Esophagus squamous epithelium (tissue), 5 donors: ENCODE results near the gene ATXN1. TPM values are rescaled to one million over a fixed set of nuclear protein-coding genes. Genes with fewer than 3 reads are reported as not detected.
"Not testable (repeated sequence)": the region's sequence is repeated elsewhere in the genome, so short reads cannot be mapped to it uniquely, and the experiment has no call there.

ENCODE experiments used
- DNase-seq: peaks from one replicate; lab custom pipeline; 2025; lab: John Stamatoyannopoulos, UW
- H3K27ac ChIP-seq, 4 donors: fragments of 200-600 bp; sonication (generic); one replicate each; pipeline ENCODE4 v1.5.1; 2016 to 2019; ENCODE audit warnings: mild to moderate bottlenecking in 1 of 4
- H3K27me3 ChIP-seq, 4 donors: fragments of 200-600 bp; sonication (generic); 1 replicate in 3 of 4; 2 replicates in 1 of 4; pipeline versions ENCODE4 v1.5.1 to v1.6.0; 2017 to 2021; ENCODE audit warnings: antibody characterized with exemption in 1 of 4
- H3K36me3 ChIP-seq, 3 donors: fragments of 200-600 bp; sonication (generic); one replicate each; pipeline ENCODE4 v1.5.1; 2016 to 2019
- H3K4me1 ChIP-seq, 3 donors: fragments of 200-600 bp; sonication (generic); one replicate each; pipeline ENCODE4 v1.5.1; 2017 to 2019
- H3K4me3 ChIP-seq, 4 donors: fragments of 200-600 bp; sonication (generic); 1 replicate in 3 of 4; 2 replicates in 1 of 4; pipeline ENCODE4 v1.5.1; 2016 to 2019; ENCODE audit warnings: mild to moderate bottlenecking in 2 of 4, moderate library complexity in 1 of 4
- H3K9me3 ChIP-seq, 3 donors: fragments of 200-600 bp; sonication (generic); one replicate each; pipeline ENCODE4 v1.5.1; 2016 to 2019
- POLR2A ChIP-seq, 4 donors: fragments of 450-650 bp; IDR thresholded peaks; one replicate each; pipeline ENCODE4 v1.6.1; 2017; ENCODE audit warnings: antibody characterized with exemption in 4 of 4, mild to moderate bottlenecking in 4 of 4, moderate library complexity in 3 of 4
- WGBS, 2 donors: methylation state at CpG; one replicate each; pipeline ENCODE4 v1.1.5; 2018; 5-methylcytosine and 5-hydroxymethylcytosine counted together
- intact Hi-C: fragments of 100-400 bp; cut with DNase I; formaldehyde crosslinking; loops from one replicate; pipeline ENCODE4 v1.15.0; 2022
- total RNA-seq, 4 donors: library from RNA; depleted of rRNA; stranded (reverse); fragments of >200 nt; gene quantifications; one replicate each; pipeline ENCODE4 v1.1.0, GENCODE V29; 2016
- TF ChIP-seq, protein P1 (sequence below), 6 experiments: fragments of 450-650 bp in 4 of 6; fragments of 200-600 bp in 2 of 6; sonication (generic) in 2 of 6; IDR thresholded peaks; one replicate each; pipeline ENCODE4 v1.5.1; 2016 to 2019; ENCODE audit warnings: antibody characterized with exemption in 6 of 6, mild to moderate bottlenecking in 4 of 6, moderate library complexity in 4 of 6
- donor health status: DM: yes; HTN: yes; CAD: no.

ATXN1 gene
- total RNA-seq, 4 donors from 2014 or later, result 17.5 to 50.5 (median 28.5) TPM

DNA sequence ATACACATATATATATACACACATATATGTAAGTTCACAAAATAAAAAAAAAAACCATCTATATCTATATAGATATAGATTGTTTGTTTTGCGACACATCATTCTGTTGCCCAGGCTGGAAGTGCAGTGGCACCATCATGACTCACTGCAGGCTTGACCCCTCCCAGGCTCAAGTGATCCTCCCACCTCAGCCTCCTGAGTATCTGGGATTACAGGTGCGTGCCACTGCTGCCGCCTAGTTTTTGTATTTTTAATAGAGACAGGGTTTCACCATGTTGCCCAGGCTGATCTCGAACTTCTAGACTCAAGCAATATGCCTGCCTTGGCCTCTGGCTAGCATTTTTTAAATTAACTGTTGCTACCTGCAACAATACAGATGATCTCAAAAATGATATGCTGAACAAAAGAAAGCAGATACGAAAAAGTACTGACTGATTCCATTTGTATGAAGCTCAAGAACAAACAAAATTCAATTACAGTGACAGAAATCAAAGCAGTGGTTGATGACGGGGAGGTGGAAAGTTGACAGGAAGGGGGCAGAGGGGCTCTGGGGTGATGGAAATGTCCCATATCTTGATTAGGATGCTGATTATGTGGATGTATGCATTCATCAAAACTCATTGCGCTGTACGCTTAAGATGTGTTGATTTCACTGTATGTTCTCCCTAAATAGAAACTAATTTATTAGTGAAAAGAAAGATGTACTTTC, 49.6 kb downstream of the ATXN1 start:
- Histone ChIP-seq H3K27ac (peak overlapping the region; percentile 79 to 88 (median 82)), H3K27me3 (no peaks in the 10 kb centered on the region), H3K4me3 (no peak overlapping the region), H3K4me1 (peaks cover 10 to 50% (median 26%) of the 10 kb centered on the region in 3 donors), H3K36me3 (no peaks in the 10 kb centered on the region), H3K9me3 (no peaks in the 10 kb centered on the region)
- DNase-seq, result no peak
- 59 to 60% methylated on average over 8 of the region's 8 CpGs for WGBS, 2 donors
- TF ChIP-seq POLR2A (IDR thresholded peaks at IDR 0.05), result no peak
- TF ChIP-seq, protein P1, sequence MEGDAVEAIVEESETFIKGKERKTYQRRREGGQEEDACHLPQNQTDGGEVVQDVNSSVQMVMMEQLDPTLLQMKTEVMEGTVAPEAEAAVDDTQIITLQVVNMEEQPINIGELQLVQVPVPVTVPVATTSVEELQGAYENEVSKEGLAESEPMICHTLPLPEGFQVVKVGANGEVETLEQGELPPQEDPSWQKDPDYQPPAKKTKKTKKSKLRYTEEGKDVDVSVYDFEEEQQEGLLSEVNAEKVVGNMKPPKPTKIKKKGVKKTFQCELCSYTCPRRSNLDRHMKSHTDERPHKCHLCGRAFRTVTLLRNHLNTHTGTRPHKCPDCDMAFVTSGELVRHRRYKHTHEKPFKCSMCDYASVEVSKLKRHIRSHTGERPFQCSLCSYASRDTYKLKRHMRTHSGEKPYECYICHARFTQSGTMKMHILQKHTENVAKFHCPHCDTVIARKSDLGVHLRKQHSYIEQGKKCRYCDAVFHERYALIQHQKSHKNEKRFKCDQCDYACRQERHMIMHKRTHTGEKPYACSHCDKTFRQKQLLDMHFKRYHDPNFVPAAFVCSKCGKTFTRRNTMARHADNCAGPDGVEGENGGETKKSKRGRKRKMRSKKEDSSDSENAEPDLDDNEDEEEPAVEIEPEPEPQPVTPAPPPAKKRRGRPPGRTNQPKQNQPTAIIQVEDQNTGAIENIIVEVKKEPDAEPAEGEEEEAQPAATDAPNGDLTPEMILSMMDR (IDR thresholded peaks at IDR 0.05), result peak in 3 of 6 experiments; percentile 28 to 48 (median 44)
- intact Hi-C loops, result no loop called here

DNA sequence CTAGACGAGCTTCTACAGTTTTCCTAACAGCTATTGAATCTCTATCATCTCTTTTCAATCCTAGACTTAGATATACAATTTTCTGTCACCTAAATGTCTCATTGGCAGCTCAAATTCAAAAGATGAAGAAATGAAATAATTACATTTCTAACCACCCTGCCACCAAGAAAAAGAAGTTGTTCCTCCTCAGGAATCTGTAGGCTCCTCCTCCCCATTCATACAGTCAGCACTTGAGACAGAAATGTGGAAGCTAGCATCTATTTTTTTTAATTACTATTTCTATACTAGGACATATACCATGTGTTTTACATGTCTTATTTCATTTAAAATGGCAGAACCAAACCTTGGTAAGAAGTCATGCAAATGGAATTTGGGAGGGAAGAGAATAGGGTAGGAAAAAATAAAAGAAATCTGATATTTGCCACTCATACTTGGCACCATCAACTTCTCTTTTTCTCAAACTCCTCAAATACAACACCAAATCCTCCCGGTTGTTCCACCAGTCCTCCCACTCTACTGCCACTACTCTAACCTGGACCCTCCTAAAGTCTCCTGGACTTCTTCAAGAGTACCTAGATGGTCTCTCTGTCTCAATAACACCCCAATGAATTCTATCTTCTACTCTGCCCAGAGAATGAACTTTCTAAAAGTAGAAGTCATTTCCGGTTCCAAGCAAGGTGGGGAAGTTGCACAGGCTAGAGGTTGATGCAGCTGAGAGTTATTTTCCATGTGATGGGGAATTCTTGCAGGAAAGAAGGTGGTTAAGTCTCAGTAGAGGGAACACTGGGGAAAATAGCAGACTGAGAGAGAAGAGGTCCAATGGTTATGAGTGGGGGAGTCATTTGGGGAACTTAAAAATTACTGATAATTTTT, 54.1 kb downstream of the ATXN1 start:
- intact Hi-C loops, result no loop called here
- H3K9me3 ChIP-seq, result no peaks in the 10 kb centered on the region
- H3K4me3 ChIP-seq, result no peak overlapping the region
- peak overlapping the region in 2 of 4 donors; percentile 73 to 82 for H3K27ac ChIP-seq
- H3K36me3 ChIP-seq, result no peaks in the 10 kb centered on the region
- H3K4me1 ChIP-seq, result peaks cover 16 to 65% (median 31%) of the 10 kb centered on the region in 3 donors
- no peaks in the 10 kb centered on the region for H3K27me3 ChIP-seq
- 82 to 88% methylated on average over 3 of the region's 3 CpGs for WGBS, 2 donors
- TF ChIP-seq POLR2A (IDR thresholded peaks at IDR 0.05), result no peak
- TF ChIP-seq, protein P1 (IDR thresholded peaks at IDR 0.05), result no peak
- DNase-seq, result no peak

DNA sequence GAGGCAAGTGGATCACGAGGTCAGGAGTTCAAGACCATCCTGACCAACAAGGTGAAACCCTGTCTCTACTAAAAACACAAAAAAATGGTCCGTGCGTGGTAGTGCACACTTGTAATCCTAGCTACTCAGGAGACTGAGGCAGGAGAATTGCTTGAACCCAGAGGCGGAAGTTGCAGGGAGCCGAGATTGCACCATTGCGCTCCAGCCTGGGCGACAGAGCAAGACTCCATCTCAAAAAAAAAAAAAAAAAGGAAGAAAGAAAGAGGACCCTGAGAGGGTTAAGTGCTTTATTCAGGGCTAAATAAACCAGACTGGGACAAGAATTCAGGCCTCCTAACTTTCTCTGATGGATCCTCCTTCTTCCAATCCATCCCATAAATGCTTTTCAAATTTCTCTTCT, 54.8 kb downstream of the ATXN1 start:
- intact Hi-C loops, H3K27me3 ChIP-seq, H3K4me3 ChIP-seq, H3K9me3 ChIP-seq, H3K36me3 ChIP-seq, DNase-seq: not testable (repeated sequence)
- peaks cover 16 to 59% (median 27%) of the 10 kb centered on the region in 3 donors for H3K4me1 ChIP-seq
- H3K27ac ChIP-seq, result peak overlapping the region; percentile 59 to 82 (median 74)
- 81 to 83% methylated on average over 7 of the region's 7 CpGs for WGBS, 2 donors

GRCh38 chr6:16706029-16706428, 55.2 kb downstream of the ATXN1 start:
- no peak for DNase-seq
- 63 to 75% methylated on average over 4 of the region's 4 CpGs for WGBS, 2 donors

More at GRCh38 chr6:16706029-16706428, 55.2 kb downstream of the ATXN1 start:
- Histone ChIP-seq H3K27me3 (no peaks in the 10 kb centered on the region), H3K27ac (peak overlapping the region; percentile 59 to 82 (median 74)), H3K4me1 (peaks cover 16 to 59% (median 28%) of the 10 kb centered on the region in 3 donors), H3K9me3 (no peaks in the 10 kb centered on the region), H3K4me3 (no peak overlapping the region), H3K36me3 (no peaks in the 10 kb centered on the region)
- intact Hi-C loops, result no loop called here
- TF ChIP-seq, protein P1 (IDR thresholded peaks at IDR 0.05), result no peak
- TF ChIP-seq POLR2A (IDR thresholded peaks at IDR 0.05), result no peak
